GM12892 (cell line): ENCODE results near the gene ABLIM1.

ENCODE experiments used
- DNase-seq: peaks from one replicate; pipeline ENCODE4 v3.0.0; 2011; ENCODE audit not compliant: insufficient read length
- FAIRE-seq: peaks from 2 replicates; lab custom pipeline; 2011; peaks lifted over from hg19 to GRCh38; lab: Jason Lieb, UNC
- POLR2A ChIP-seq: IDR thresholded peaks from 2 replicates; pipeline ENCODE4 v1.6.1; 2011; ENCODE audit warnings: low read depth, low read length, control low read depth
- POLR2AphosphoS5 ChIP-seq: IDR thresholded peaks from 2 replicates; pipeline ENCODE4 v1.6.1; 2011; ENCODE audit warnings: low read depth, low read length, control low read depth
- TAF1 ChIP-seq: IDR thresholded peaks from 2 replicates; pipeline ENCODE4 v1.6.1; 2011; ENCODE audit warnings: low read depth, mild to moderate bottlenecking, control low read depth, low read length, borderline replicate concordance

ABLIM1 gene

DNA sequence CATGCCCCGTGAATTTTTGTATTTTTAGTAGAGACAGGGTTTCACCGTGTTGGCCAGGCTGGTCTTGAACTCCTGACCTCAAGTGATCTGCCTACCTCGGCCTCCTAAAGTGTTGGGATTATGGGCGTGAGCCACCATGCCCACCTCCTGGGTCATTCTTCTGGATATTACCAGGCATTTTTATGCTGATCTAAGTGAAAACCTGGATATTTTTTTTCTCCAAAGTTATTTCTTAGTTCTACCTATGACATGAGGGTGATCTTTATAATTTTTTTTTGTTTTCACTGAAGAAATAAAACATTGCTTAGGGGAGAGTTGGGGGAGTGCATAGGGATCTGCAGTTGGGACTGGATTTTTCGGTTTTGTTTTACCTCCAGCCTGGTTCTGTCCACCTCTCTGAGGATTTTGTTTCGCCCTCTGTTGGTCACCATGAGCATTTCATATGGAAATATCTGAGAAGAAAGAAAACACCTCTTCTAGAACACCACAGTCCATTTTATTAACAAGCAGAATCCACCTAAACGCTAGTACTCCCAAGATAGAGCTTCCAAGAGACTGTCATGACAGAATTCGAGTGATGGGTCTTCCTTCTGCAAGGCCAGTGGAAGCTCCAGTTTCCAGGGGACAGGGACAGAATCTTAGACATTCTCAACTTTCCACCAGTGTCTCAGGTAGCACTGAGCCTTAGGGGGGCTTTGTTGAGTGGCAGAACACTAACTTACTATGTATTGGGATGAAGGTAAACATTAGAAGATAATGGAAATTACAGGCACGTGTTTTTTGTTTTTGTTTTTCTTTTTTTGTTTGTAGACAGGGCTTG is 220.4 kb downstream of the ABLIM1 start:
- FAIRE-seq (no peak), DNase-seq (no peak)
- no peak for TF ChIP-seq TAF1
- no peak for TF ChIP-seq POLR2A
- no peak for TF ChIP-seq POLR2AphosphoS5

DNA sequence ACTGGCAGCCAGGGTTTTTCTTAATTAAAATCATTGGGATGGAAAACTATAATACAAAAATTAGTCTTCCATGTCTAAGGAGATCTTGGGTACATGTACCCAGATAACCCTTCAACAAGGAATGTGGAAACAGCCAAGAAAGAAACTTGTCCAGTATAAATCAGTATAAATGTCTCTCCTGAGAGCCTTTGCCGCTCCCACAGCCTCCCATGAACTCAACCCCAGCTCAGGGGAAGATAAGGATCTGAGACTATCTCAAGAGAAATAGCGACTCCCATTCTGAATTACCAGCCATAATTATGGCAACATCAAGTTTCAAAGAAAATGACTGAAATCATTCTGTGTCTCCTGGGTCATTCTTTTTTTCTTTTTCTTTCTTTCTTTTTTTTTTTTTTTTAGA is 221.1 kb downstream of the ABLIM1 start:
- no peak for DNase-seq
- no peak for TF ChIP-seq POLR2AphosphoS5
- TF ChIP-seq TAF1: no peak
- TF ChIP-seq POLR2A: no peak
- no peak for FAIRE-seq

DNA sequence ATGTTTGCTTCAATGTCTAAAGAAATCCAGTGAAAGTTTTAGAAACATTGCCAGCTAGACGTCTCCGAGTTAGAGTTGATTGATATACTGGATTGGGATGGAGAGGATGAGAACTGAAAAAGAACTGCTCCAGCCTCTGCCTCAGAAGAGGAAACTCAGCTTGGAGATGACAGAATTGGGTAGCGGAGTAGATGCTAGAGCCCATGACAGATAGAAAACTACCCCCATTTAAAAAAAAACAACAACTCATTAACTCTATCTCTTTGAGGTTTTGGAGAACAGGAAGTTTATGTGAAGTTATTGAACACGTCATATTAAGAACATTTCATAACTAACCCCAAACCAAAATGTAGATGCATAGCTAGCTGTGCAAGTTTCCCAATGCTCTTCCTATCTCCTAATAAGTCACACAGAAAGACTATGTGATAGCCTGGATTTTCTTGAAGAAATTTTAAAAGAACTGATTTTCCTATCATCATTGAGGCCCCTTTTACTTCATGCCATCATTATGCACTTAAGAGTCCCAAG is 225.4 kb downstream of the ABLIM1 start:
- no peak for DNase-seq
- FAIRE-seq: no peak
- TF ChIP-seq POLR2A: no peak
- no peak for TF ChIP-seq POLR2AphosphoS5
- TF ChIP-seq TAF1: no peak

DNA sequence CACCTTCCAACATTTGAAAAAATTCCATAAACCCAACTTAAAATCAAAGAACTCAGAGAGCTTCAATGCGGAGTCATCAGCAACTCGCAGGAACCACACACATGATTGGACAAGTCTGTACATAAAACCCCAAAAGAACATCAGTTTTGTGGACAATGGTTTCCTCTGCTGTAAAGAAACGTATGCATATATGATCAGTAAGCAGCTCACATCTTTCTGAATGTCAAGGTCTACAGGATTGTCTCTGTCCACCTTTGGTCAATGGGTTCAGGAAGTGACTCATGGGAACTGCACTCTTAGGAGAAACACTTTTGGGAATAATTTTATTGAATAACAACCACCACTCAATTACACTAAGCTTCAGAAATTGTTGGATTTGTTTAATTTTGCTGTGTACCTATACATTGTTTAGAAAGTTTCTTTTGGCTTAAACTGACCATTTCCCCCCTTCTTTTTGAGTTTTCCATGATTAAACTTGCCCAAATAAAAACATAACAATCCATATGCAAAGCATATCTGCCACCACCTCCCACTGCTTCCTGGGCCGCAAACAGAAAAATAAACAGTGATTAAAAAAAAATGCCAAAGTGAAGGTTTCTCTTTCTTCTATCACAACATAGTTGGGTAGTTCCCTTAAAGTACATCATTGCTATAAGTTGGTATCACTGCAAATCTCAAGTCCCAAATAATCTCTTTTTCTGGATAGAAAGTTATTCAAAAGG is 226.5 kb downstream of the ABLIM1 start:
- TF ChIP-seq POLR2AphosphoS5 (no peak), TAF1 (no peak), POLR2A (no peak)
- DNase-seq (no peak), FAIRE-seq (no peak)

DNA sequence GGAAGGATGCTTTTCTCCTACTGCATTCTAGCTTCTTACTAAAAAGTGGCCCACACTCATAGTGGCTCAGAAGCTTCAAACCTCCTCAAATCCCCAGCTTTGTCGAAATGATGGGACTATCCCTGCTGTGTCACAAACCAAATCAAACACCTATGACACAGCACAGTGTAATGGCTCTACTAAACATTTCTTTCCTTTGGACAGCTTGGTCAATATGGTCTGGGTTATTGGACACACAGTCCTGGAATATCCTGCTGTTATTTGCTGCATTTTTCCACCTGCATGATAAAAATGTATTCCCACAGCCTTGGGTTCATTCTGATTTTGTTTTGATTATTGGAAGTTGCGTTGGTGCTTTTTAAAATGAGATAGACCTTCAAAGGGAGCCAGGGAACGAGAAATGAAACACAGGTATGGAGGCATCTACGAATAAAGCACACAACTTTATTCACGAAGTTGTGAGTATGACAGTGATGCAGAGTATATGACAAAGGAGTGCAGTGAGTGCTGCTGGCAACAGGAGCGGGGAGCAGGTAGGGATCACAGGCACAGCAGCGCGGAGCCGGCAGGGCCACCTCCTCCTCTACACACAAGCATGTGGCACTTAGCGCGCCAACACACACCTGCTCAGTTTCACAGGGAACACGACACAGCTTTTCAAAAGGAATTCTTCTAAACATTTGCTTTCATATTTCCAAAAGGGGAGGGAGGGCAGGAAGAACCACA is 227.2 kb downstream of the ABLIM1 start:
- DNase-seq (no peak), FAIRE-seq (no peak)
- TF ChIP-seq POLR2AphosphoS5 (no peak), TAF1 (no peak), POLR2A (no peak)

DNA sequence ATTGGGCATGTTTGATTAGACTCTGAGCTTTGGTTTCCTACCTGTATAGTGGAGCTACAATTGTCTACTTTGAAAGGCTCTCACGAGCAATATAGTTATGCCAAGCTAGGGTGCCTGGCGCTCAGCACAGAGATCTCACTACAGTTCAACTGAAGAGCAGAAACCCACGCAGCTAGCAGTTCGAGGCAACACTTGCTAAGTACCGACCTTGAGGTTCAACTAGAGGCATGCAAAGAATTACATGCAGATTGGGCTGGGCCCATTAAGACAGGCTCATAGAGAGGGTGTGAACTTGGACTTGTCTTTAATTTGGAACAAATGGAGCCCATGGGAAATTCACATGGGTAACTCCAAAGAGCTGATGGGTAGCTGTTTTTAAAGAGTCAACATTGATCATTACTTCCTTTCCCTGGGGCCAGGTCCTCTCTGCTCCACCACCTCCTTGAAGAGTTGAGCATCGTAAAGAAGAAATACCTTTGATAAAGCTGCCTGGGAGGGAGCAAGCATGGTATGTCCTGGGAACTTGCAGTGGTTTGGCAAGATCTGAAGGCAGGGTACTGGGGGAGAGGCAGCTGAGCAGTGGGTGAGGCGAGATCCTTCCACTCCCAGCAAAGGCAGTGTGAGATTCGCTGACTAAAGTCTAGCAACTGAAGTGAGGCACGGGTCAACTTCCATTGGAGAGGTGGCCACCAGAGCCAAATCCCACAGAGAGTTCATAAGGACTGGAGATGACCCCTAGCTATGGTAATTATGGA is 228.3 kb downstream of the ABLIM1 start:
- DNase-seq (no peak), FAIRE-seq (no peak)
- TF ChIP-seq POLR2A (no peak), POLR2AphosphoS5 (no peak), TAF1 (no peak)

DNA sequence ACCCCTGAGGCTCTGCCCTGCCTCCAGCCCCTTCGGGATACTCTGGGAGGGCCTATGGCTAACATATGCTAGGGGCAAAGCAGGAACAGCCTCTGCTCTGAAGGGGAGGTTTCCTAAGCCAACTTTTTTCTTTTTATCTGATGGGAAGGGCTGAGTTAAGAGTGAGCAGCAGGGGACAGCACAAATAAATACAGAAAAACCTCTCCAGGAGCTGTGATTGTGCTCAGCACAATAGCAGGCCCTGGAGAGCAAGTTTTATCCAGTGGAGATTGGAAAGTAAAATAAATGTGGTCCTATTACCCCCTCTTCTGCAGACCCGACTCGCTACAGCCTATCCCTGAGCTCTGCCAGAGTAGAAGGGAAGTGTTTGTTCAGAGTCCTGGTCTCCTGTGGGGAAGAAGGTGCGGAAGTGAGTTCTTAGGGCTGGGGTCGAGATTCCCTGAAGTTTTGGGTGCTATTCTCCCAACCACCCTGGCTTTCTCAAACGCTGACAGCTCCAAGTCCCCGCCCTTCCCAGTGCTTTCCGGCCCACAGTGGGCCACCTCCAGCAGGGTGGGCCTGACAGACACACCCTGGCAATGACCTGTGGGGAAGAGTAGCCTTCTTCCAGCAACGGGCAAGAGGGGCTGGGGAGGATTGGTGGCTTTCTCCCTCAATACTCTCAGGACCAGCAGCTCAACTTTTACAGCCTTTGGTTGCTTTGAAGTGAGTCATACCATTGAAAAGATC is 230.8 kb downstream of the ABLIM1 start:
- no peak for DNase-seq
- FAIRE-seq: no peak
- TF ChIP-seq POLR2A: no peak
- TF ChIP-seq POLR2AphosphoS5: no peak
- TF ChIP-seq TAF1: no peak

DNA sequence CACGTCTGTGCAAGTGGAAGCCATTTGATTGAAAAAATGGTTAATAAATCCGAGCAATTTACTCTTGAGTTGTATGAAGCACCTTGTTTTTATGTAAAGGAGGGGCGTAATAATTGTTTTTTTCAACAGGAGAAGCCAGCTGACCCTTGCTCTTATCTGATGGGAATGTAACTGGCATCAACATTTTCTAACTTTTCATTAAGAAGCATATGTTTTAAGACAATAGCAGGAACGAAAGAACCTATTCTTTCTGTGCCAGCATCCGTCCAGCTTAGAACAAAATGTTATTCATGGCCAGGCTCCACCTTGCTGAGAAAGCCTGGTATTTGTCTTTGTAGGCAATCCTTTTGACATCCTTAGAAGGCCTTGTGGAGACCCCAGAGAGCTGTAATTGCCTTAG is 231.6 kb downstream of the ABLIM1 start:
- FAIRE-seq: no peak
- no peak for DNase-seq
- no peak for TF ChIP-seq POLR2AphosphoS5

DNA sequence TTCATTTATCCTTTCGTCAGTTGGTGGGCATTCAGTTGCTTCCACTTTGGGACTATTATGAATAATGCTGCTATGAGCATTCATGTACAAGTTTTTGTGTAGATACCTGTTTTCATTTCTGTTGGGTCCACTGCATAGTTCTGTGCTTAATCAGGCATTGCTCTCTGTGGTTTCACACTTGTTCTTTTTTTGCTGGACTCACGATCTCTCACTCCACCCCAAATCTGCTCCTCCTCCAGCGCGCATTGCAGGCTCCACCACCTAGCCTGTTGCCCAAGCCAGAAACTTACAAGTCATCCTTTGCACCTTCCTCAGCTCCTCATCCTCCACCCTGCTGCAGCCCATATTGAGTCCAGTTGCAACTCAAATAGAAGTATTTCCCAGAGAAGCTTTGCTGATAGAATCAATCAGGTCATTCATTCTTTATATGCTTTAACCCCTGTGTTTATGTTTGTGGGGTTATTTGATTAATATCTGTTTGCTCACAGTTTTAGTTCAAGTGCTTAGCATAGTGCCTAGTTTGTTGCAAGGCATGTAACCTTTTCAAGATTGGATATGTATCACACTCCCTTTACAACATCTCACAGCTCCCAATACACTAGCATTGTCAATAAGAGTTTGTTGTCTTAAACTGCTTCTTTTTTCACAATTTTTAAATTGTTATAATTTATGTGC is 237.1 kb downstream of the ABLIM1 start:
- DNase-seq (no peak), FAIRE-seq (no peak)
- TF ChIP-seq TAF1 (no peak), POLR2A (no peak), POLR2AphosphoS5 (no peak)

DNA sequence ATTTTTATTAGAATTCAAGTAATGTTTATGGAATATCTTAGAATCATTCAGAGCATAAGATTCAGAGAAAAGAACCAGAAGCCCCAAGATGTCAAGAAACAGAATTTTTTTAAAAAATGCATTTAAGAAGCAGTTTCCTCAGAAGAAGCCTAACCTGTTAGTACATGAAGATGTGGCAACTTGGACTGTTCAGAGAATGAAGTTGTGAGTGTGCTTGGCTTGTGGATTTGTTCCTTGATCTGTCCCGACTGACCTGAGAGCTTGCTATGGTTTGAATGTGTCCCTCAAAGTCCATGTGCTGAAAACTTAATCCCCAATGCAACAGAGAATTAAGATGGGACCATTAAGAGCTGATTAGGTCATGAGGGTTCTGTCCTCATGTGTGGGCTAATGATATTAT is 240.0 kb downstream of the ABLIM1 start:
- FAIRE-seq (no peak), DNase-seq (no peak)
- TF ChIP-seq POLR2A: no peak
- TF ChIP-seq TAF1: no peak
- no peak for TF ChIP-seq POLR2AphosphoS5
